ENCODE results near the gene NUAK2. TPM values are rescaled to one million over a fixed set of nuclear protein-coding genes. Genes with fewer than 3 reads are reported as not detected.
"Not testable (repeated sequence)": the region's sequence is repeated elsewhere in the genome, so short reads cannot be mapped to it uniquely, and the experiment has no call there.

Gene NUAK2
- total RNA-seq, 1 experiment from 2014 or later, result 0.45 TPM

DNA sequence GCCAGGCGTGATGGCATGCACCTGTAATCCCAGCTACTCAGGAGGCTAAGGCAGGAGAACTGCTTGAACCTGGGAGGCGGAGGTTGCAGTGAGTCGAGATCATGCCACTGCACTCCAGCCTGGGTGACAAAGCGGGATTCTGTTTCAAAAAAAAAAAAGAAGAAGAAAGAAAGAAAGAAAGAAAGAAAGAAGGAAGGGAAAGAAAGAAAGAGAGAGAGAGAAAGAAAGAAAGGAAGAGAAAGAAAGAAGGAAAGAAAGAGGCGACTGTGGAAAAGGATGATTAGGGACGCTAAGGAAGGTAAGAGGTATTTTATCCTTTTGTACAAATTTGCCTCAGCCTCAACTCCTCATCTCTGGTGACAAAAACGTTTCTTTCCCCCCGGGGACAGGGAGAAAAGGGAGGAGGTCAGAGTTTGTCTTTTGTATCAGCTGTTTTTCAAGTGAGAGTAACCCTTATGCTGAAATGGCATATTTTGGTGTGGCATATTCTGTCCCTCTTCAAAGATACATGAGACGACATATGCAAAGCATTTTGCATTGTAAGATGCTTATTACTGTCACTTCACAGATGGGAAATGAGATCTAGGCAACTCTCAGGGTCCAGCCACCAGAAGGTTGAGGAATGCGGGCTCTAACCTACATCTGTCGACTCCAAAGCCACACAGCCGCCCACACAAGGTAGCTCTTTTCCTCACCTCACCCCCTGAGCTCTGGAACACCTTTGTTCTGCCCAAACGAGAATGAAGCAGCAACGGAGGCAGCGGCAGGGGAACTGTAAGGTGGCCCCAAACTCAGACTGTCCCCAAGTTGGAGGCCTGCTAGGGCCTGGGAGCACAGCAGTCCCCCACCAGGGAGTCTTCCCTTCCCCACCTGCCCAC, 38.0 kb downstream of the NUAK2 start:
- Histone ChIP-seq H3K4me3 (ENCODE audit: low read depth, low read length, poor library complexity, severe bottlenecking) (no peak overlapping the region), H3K36me3 (ENCODE audit: insufficient read depth, low read length, poor library complexity, severe bottlenecking) (no peaks in the 10 kb centered on the region), H3K4me1 (ENCODE audit: insufficient read depth, low read length, poor library complexity, severe bottlenecking) (peaks cover 3% of the 10 kb centered on the region), H3K27ac (ENCODE audit: low read depth, low read length, poor library complexity, severe bottlenecking) (no peak overlapping the region), H3K9me3 (ENCODE audit: low read depth, low read length, poor library complexity, severe bottlenecking) (no peaks in the 10 kb centered on the region), H3K27me3 (replicated peaks; ENCODE audit: insufficient read depth, low read depth, low read length, poor library complexity) (no peaks in the 10 kb centered on the region)
- CTCF ChIA-PET, result interaction anchor here (0.6 to 1.6 kb wide), 2 partner anchors 202 to 206 kb away, joined by 3 to 4 read pairs; no protein-coding TSS in a partner anchor
- POLR2A ChIA-PET (ENCODE audit: low non-redundant PET), result no interaction called here
- DNase-seq (ENCODE audit: low spot score), result no peak
- BruUV-seq (replicated peaks), result no TSS peak
- TF ChIP-seq, protein P1, sequence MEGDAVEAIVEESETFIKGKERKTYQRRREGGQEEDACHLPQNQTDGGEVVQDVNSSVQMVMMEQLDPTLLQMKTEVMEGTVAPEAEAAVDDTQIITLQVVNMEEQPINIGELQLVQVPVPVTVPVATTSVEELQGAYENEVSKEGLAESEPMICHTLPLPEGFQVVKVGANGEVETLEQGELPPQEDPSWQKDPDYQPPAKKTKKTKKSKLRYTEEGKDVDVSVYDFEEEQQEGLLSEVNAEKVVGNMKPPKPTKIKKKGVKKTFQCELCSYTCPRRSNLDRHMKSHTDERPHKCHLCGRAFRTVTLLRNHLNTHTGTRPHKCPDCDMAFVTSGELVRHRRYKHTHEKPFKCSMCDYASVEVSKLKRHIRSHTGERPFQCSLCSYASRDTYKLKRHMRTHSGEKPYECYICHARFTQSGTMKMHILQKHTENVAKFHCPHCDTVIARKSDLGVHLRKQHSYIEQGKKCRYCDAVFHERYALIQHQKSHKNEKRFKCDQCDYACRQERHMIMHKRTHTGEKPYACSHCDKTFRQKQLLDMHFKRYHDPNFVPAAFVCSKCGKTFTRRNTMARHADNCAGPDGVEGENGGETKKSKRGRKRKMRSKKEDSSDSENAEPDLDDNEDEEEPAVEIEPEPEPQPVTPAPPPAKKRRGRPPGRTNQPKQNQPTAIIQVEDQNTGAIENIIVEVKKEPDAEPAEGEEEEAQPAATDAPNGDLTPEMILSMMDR (conservative IDR thresholded peaks at IDR 0.05; ENCODE audit: low read depth, low read length), result no peak
- TF ChIP-seq EZH2 (IDR thresholded peaks at IDR 0.05; ENCODE audit: borderline replicate concordance, low read depth, low read length, poor library complexity, severe bottlenecking), result no peak
- intact Hi-C loops (cut with micrococcal nuclease; ENCODE audit: unreplicated experiment), result no loop called here

DNA sequence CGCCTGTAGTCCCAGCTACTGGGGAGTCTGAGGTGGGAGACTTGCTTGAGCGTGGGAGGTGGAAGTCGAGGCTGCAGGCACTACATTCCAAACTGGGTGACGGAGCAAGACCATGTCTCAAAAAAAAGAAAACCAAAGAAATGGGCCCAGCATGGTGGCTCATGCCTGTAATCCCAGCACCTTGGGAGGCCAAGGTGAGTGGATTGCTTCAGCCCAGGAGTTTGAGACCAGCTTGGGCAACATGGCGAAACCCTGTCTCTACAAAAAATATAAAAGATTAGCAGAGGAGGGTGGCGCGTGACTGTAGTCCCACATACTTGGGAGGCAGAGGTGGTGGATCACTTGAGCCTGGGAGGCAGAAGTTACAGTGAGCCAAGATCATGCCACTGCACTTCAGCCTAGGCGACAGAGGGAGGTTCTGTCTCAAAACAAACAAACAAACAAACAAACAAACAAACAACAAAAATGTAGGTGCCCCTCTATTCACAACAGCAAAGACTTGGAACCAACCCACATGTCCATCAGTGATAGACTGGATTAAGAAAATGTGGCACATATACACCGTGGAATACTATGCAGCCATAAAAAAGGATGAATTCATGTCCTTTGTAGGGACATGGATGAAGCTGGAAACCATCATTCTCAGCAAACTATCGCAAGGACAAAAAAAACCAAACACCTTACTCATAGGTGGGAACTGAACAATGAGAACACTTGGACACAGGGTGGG, 40.7 kb downstream of the NUAK2 start:
- H3K36me3 ChIP-seq (ENCODE audit: insufficient read depth, low read length, poor library complexity, severe bottlenecking); DNase-seq (ENCODE audit: low spot score); H3K27me3 ChIP-seq (replicated peaks; ENCODE audit: insufficient read depth, low read depth, low read length, poor library complexity); BruUV-seq (replicated peaks); POLR2A ChIA-PET (ENCODE audit: low non-redundant PET); H3K9me3 ChIP-seq (ENCODE audit: low read depth, low read length, poor library complexity, severe bottlenecking); H3K4me1 ChIP-seq (ENCODE audit: insufficient read depth, low read length, poor library complexity, severe bottlenecking); intact Hi-C loops (cut with micrococcal nuclease; ENCODE audit: unreplicated experiment); H3K4me3 ChIP-seq (ENCODE audit: low read depth, low read length, poor library complexity, severe bottlenecking); H3K27ac ChIP-seq (ENCODE audit: low read depth, low read length, poor library complexity, severe bottlenecking): not testable (repeated sequence)
- CTCF ChIA-PET, result interaction anchor here (0.5 to 0.7 kb wide), 2 partner anchors 74 to 110 kb away, joined by 3 read pairs; no protein-coding TSS in a partner anchor

DNA sequence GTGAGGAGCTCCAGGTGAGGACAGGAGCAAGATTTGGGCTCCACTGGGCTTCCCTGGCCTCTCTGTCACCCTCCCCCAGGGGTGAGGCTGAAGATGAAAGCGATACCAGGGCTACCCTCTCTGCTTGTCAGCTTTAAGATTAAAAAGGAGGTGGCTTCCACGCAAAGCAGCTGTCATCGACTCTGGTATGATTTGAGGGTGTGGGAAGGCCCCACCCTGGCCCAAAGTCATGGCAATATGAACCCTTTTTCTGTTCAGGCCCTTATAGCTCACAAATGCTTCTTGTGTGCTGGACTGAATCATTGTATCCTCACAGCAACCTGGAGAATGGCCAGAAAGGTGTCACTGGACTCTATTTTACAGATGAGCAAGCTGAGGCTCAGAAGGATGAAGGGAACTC, 41.6 kb downstream of the NUAK2 start:
- TF ChIP-seq, protein P1 (conservative IDR thresholded peaks at IDR 0.05; ENCODE audit: low read depth, low read length), result no peak
- no peak for TF ChIP-seq EZH2 (IDR thresholded peaks at IDR 0.05; ENCODE audit: borderline replicate concordance, low read depth, low read length, poor library complexity, severe bottlenecking)
- peaks cover 3% of the 10 kb centered on the region for H3K4me1 ChIP-seq (ENCODE audit: insufficient read depth, low read length, poor library complexity, severe bottlenecking)
- ChIA-PET CTCF (no interaction called here), POLR2A (ENCODE audit: low non-redundant PET) (no interaction called here)
- no peak overlapping the region for H3K4me3 ChIP-seq (ENCODE audit: low read depth, low read length, poor library complexity, severe bottlenecking)
- H3K9me3 ChIP-seq (ENCODE audit: low read depth, low read length, poor library complexity, severe bottlenecking), result no peaks in the 10 kb centered on the region
- no TSS peak for BruUV-seq (replicated peaks)
- DNase-seq (ENCODE audit: low spot score), result no peak
- no peaks in the 10 kb centered on the region for H3K27me3 ChIP-seq (replicated peaks; ENCODE audit: insufficient read depth, low read depth, low read length, poor library complexity)
- H3K27ac ChIP-seq (ENCODE audit: low read depth, low read length, poor library complexity, severe bottlenecking), result no peak overlapping the region
- no peaks in the 10 kb centered on the region for H3K36me3 ChIP-seq (ENCODE audit: insufficient read depth, low read length, poor library complexity, severe bottlenecking)
- intact Hi-C loops (cut with micrococcal nuclease; ENCODE audit: unreplicated experiment), result no loop called here

All from A673 (cell line).